H1 (cell line): Measurements from ENCODE around the gene CPM. TPM values are rescaled to one million over a fixed set of nuclear protein-coding genes. Genes with fewer than 3 reads are reported as not detected.

Experiments
- CTCF ChIA-PET: fragments of 300-600 bp; sonication (Branson Sonifier 250); formaldehyde crosslinking; loops from one replicate; lab custom pipeline; 2021; ENCODE audit not compliant: partially characterized antibody; lab: Charles Lee
- POLR2A ChIA-PET: fragments of 300-600 bp; sonication (Branson Sonifier 250); formaldehyde crosslinking; loops from one replicate; lab custom pipeline; 2021; ENCODE audit warnings: inconsistent platforms; ENCODE audit not compliant: partially characterized antibody; lab: Charles Lee
- DNase-seq, 2 experiments: peaks; one replicate each; pipeline versions ENCODE4 v3.0.0 to v3.0.0-alpha.2; 2010 to 2022; ENCODE audit warnings: low spot score in 2 of 2, low read depth in 1 of 2, mixed read lengths in 1 of 2
- FAIRE-seq: peaks from 2 replicates; lab custom pipeline; 2011; peaks lifted over from hg19 to GRCh38; lab: Jason Lieb, UNC
- H2AFZ ChIP-seq: 2 replicates; pipeline ENCODE4 v1.8.1; 2012; ENCODE audit warnings: low read length, inconsistent platforms
- H2AK5ac ChIP-seq: 2 replicates; pipeline ENCODE4 v1.6.1; 2013; ENCODE audit warnings: low read depth, low read length
- H2BK120ac ChIP-seq: replicated peaks from 2 replicates; pipeline ENCODE3; 2013; ENCODE audit warnings: low read depth, low read length, inconsistent platforms
- H2BK12ac ChIP-seq: 2 replicates; pipeline ENCODE4 v1.6.1; 2013; ENCODE audit warnings: low read depth, low read length
- H2BK15ac ChIP-seq: 2 replicates; pipeline ENCODE4 v1.6.1; 2013; ENCODE audit warnings: low read length
- H2BK20ac ChIP-seq: 2 replicates; pipeline ENCODE4 v1.6.1; 2013; ENCODE audit warnings: low read length
- H2BK5ac ChIP-seq: 2 replicates; pipeline ENCODE4 v1.6.1; 2013; ENCODE audit warnings: low read depth, low read length
- H3K14ac ChIP-seq: 2 replicates; pipeline ENCODE4 v1.6.1; 2013; ENCODE audit warnings: inconsistent platforms; ENCODE audit not compliant: insufficient read length
- H3K18ac ChIP-seq: 2 replicates; pipeline ENCODE4 v1.6.1; 2013; ENCODE audit warnings: low read length; ENCODE audit errors: extremely low read depth
- H3K23ac ChIP-seq: 2 replicates; pipeline ENCODE4 v1.6.1; 2013; ENCODE audit warnings: inconsistent platforms; ENCODE audit not compliant: insufficient read length
- H3K23me2 ChIP-seq: 2 replicates; pipeline ENCODE4 v1.6.1; 2013; ENCODE audit warnings: low read depth, low read length
- H3K27ac ChIP-seq: 2 replicates; pipeline ENCODE4 v1.6.1; 2011; ENCODE audit warnings: low read depth, low read length, inconsistent platforms
- H3K27me3 ChIP-seq, 4 experiments: replicated peaks in 1 of 4; 1 replicate in 1 of 4; 2 replicates in 3 of 4; pipeline versions ENCODE4 v1.6.1 to v1.8.1; 2011 to 2013; ENCODE audit warnings: low read length in 3 of 4, mild to moderate bottlenecking in 3 of 4, inconsistent platforms in 2 of 4, mixed read lengths in 2 of 4, moderate library complexity in 1 of 4; ENCODE audit not compliant: control insufficient read depth in 3 of 4, insufficient read depth in 3 of 4; ENCODE audit errors: extremely low read depth in 1 of 4
- H3K36me3 ChIP-seq, 4 experiments: 2 replicates each; pipeline versions ENCODE4 v1.6.1 to v1.8.1; 2011 to 2013; ENCODE audit warnings: mild to moderate bottlenecking in 4 of 4, low read length in 3 of 4, moderate library complexity in 2 of 4, control low read depth in 1 of 4, inconsistent platforms in 1 of 4; ENCODE audit not compliant: insufficient read depth in 4 of 4, control insufficient read depth in 2 of 4
- H3K4ac ChIP-seq: replicated peaks from 2 replicates; pipeline ENCODE3; 2013; ENCODE audit warnings: low read length, low read depth, mixed read lengths, inconsistent platforms; ENCODE audit not compliant: insufficient read length
- H3K4me1 ChIP-seq, 4 experiments: replicated peaks in 1 of 4; 1 replicate in 1 of 4; 2 replicates in 3 of 4; pipeline versions ENCODE4 v1.6.1 to v1.8.1; 2011 to 2013; ENCODE audit warnings: low read length in 3 of 4, inconsistent platforms in 2 of 4, mixed read lengths in 1 of 4; ENCODE audit not compliant: insufficient read depth in 4 of 4, control insufficient read depth in 3 of 4
- H3K4me2 ChIP-seq, 2 experiments: 2 replicates each; pipeline versions ENCODE4 v1.6.1 to v1.8.1; 2011 to 2013; ENCODE audit warnings: low read depth in 2 of 2, low read length in 2 of 2, control low read depth in 1 of 2, inconsistent platforms in 1 of 2, mild to moderate bottlenecking in 1 of 2; ENCODE audit not compliant: insufficient read depth in 1 of 2
- H3K4me3 ChIP-seq, 4 experiments: fragments of 200-600, 300-600 bp in 1 of 4; sonication (generic), shearing (Covaris generic), sonication (Bioruptor Twin) in 1 of 4; 2 replicates each; pipeline versions ENCODE4 v1.5.1 to v1.8.1; 2011 to 2016; ENCODE audit warnings: low read length in 4 of 4, low read depth in 3 of 4, control low read depth in 2 of 4, inconsistent platforms in 2 of 4, mild to moderate bottlenecking in 2 of 4, mixed read lengths in 1 of 4, moderate library complexity in 1 of 4; ENCODE audit not compliant: insufficient read depth in 2 of 4; ENCODE audit errors: extremely low read depth in 1 of 4
- H3K56ac ChIP-seq: replicated peaks from 2 replicates; pipeline ENCODE3; 2013; ENCODE audit warnings: low read depth, mild to moderate bottlenecking, mixed read lengths, low read length, inconsistent platforms; ENCODE audit not compliant: insufficient read length
- H3K79me1 ChIP-seq: 2 replicates; pipeline ENCODE4 v1.6.1; 2013; ENCODE audit warnings: low read depth, low read length, control low read depth
- H3K79me2 ChIP-seq, 2 experiments: 2 replicates each; pipeline versions ENCODE4 v1.6.1 to v1.8.1; 2012 to 2013; ENCODE audit warnings: low read length in 2 of 2, mild to moderate bottlenecking in 2 of 2, inconsistent platforms in 1 of 2; ENCODE audit not compliant: insufficient read depth in 2 of 2, control insufficient read depth in 1 of 2
- H3K9ac ChIP-seq, 4 experiments: replicated peaks in 1 of 4; 1 replicate in 1 of 4; 2 replicates in 3 of 4; pipeline versions ENCODE4 v1.6.1 to v1.8.1; 2011 to 2013; ENCODE audit warnings: low read depth in 3 of 4, low read length in 3 of 4, control low read depth in 2 of 4, mild to moderate bottlenecking in 2 of 4, moderate library complexity in 2 of 4, inconsistent platforms in 1 of 4; ENCODE audit errors: extremely low read depth in 1 of 4
- H3K9me3 ChIP-seq, 2 experiments: 2 replicates each; pipeline versions ENCODE4 v1.6.1 to v1.8.1; 2012 to 2013; ENCODE audit warnings: mild to moderate bottlenecking in 2 of 2, moderate library complexity in 2 of 2, control low read depth in 1 of 2, inconsistent platforms in 1 of 2, low read depth in 1 of 2, low read length in 1 of 2, mixed read lengths in 1 of 2; ENCODE audit not compliant: insufficient read depth in 2 of 2
- H4K20me1 ChIP-seq, 2 experiments: replicated peaks in 1 of 2; 2 replicates each; pipeline versions ENCODE3 to v1.8.1; 2011 to 2013; ENCODE audit warnings: inconsistent platforms in 2 of 2, low read length in 2 of 2, mild to moderate bottlenecking in 1 of 2; ENCODE audit not compliant: insufficient read depth in 2 of 2, control insufficient read depth in 1 of 2
- H4K5ac ChIP-seq: 2 replicates; pipeline ENCODE4 v1.6.1; 2013; ENCODE audit warnings: low read length, low read depth, mixed read lengths, inconsistent platforms; ENCODE audit not compliant: insufficient read length
- H4K8ac ChIP-seq: 2 replicates; pipeline ENCODE4 v1.8.0; 2013; ENCODE audit warnings: mild to moderate bottlenecking, moderate library complexity, low read length, inconsistent platforms; ENCODE audit not compliant: insufficient read depth; ENCODE audit errors: extremely low read depth
- H4K91ac ChIP-seq: replicated peaks from 2 replicates; pipeline ENCODE3; 2013; ENCODE audit warnings: low read length, mixed read lengths, inconsistent platforms; ENCODE audit not compliant: insufficient read length
- BACH1 ChIP-seq: IDR thresholded peaks from 2 replicates; pipeline ENCODE4 v1.6.1; 2012; ENCODE audit warnings: low read length, improper control_type of control experiment
- CBX5 ChIP-seq: fragments of 300-800, 300-1000 bp; sonication (generic); IDR thresholded peaks from 2 replicates; pipeline ENCODE4 v1.7.1; 2016; ENCODE audit warnings: antibody characterized with exemption, low read length, low read depth
- EP300 ChIP-seq, 2 experiments: IDR thresholded peaks; 1 replicate in 1 of 2; 2 replicates in 1 of 2; pipeline ENCODE4 v1.6.1; 2011 to 2012; ENCODE audit warnings: low read depth in 2 of 2, low read length in 2 of 2, mild to moderate bottlenecking in 2 of 2, borderline replicate concordance in 1 of 2, inconsistent platforms in 1 of 2, moderate library complexity in 1 of 2
- HDAC2 ChIP-seq, 2 experiments: fragments of 300-600 bp in 1 of 2; sonication (generic) in 1 of 2; IDR thresholded peaks; 2 replicates each; pipeline ENCODE4 v1.6.1; 2011 to 2012; ENCODE audit warnings: low read depth in 2 of 2, low read length in 2 of 2, mild to moderate bottlenecking in 2 of 2, moderate library complexity in 2 of 2, borderline replicate concordance in 1 of 2, inconsistent platforms in 1 of 2
- HDAC6 ChIP-seq: IDR thresholded peaks from one replicate; pipeline ENCODE4 v1.7.1; 2012; ENCODE audit warnings: low read depth, mild to moderate bottlenecking, inconsistent platforms, low read length, moderate library complexity
- PHF8 ChIP-seq: fragments of 200-600 bp; sonication (generic); conservative IDR thresholded peaks from 2 replicates; pipeline ENCODE4 v1.7.1; 2012; ENCODE audit warnings: low read depth, mild to moderate bottlenecking, inconsistent platforms, low read length, moderate library complexity
- POLR2AphosphoS5 ChIP-seq: IDR thresholded peaks from 2 replicates; pipeline ENCODE4 v1.6.1; 2011; ENCODE audit warnings: low read depth, low read length
- POU5F1 ChIP-seq: IDR thresholded peaks from 2 replicates; pipeline ENCODE4 v1.6.1; 2011; ENCODE audit warnings: low read depth, mild to moderate bottlenecking, low read length, moderate library complexity
- RAD21 ChIP-seq, 2 experiments: IDR thresholded peaks in 1 of 2; conservative IDR thresholded peaks in 1 of 2; 2 replicates each; pipeline ENCODE4 v1.6.1; 2011; ENCODE audit warnings: low read depth in 2 of 2, low read length in 2 of 2, improper control_type of control experiment in 1 of 2, inconsistent platforms in 1 of 2, mild to moderate bottlenecking in 1 of 2, moderate library complexity in 1 of 2
- SP4 ChIP-seq: IDR thresholded peaks from 2 replicates; pipeline ENCODE4 v1.6.1; 2012; ENCODE audit warnings: low read length, inconsistent platforms
- TBP ChIP-seq: IDR thresholded peaks from 2 replicates; pipeline ENCODE4 v1.6.1; 2011; ENCODE audit warnings: low read depth, low read length, improper control_type of control experiment
- ZNF274 ChIP-seq: IDR thresholded peaks from 2 replicates; pipeline ENCODE4 v1.7.0; 2012; ENCODE audit warnings: low read length, borderline replicate concordance; ENCODE audit errors: extremely low read depth
- WGBS, 2 experiments: shearing (Covaris generic) in 1 of 2; methylation state at CpG; one replicate each; pipeline versions ENCODE4 v1.1.6 to v1.1.7; 2013 to 2015; ENCODE audit warnings: low lambda C conversion rate in 2 of 2, mixed read lengths in 2 of 2, inconsistent platforms in 1 of 2, low coverage in 1 of 2, missing lambda C conversion rate in 1 of 2; ENCODE audit not compliant: insufficient replicate concordance in 2 of 2, insufficient coverage in 1 of 2, insufficient read length in 1 of 2; ENCODE audit errors: extremely low coverage in 1 of 2, missing lambda C conversion rate in 1 of 2; 5-methylcytosine and 5-hydroxymethylcytosine counted together
- polyA plus RNA-seq, 7 experiments: library from polyadenylated mRNA; depleted of rRNA in 3 of 7; stranded (reverse) in 5 of 7; unstranded in 2 of 7; fragments of >200 nt in 5 of 7; fragments of 200-250 nt in 2 of 7; gene quantifications; 1 replicate in 5 of 7; 2 replicates in 1 of 7; 4 replicates in 1 of 7; pipeline versions ENCODE4 v1.2.1 to v1.2.3, GENCODE V29; 2011 to 2013; ENCODE audit warnings: missing spikeins in 2 of 7, mixed read lengths in 2 of 7
- total RNA-seq: library from RNA; stranded (reverse); fragmentation: NEBNext Ultra II Directional; extraction: Animal tissue kit (Norgen Biotek cat#: 25700); gene quantifications from 2 replicates; pipeline ENCODE4 v1.2.1, GENCODE V29; 2021

The CPM gene
- total and polyA plus RNA-seq, 2 of the 8 experiments (the other 6 are each of a cell fraction or from before 2014, with no cell fraction given) = 0.33 to 3.1 TPM

GRCh38 chr12:68814490-68815231, 118.3 kb downstream of the CPM start:
- Histone ChIP-seq H3K4me2 (no peak overlapping the region), H3K4me1 (no peaks in the 10 kb centered on the region), H3K14ac (no peak overlapping the region), H3K9me3 (no peaks in the 10 kb centered on the region), H4K91ac (no peak overlapping the region), H3K56ac (no peak overlapping the region), H2BK20ac (no peak overlapping the region), H2BK15ac (no peak overlapping the region), H3K18ac (no peak overlapping the region), H2BK12ac (no peak overlapping the region), H3K36me3 (peaks cover 12 to 83% (median 47%) of the 10 kb centered on the region in 4 experiments), H2AK5ac (no peak overlapping the region), H3K23me2 (no peaks in the 10 kb centered on the region), H3K9ac (no peak overlapping the region), H2BK120ac (no peak overlapping the region), H4K8ac (no peak overlapping the region), H2AFZ (no peak overlapping the region), H3K79me1 (no peaks in the 10 kb centered on the region; the same call in 1 of the 2 replicates), H3K27ac (no peak overlapping the region; the same call in 1 of the 2 replicates), H3K4me3 (no peak overlapping the region), H3K27me3 (no peaks in the 10 kb centered on the region), H4K5ac (no peak overlapping the region), H4K20me1 (peaks cover 3 to 7% of the 10 kb centered on the region in 2 experiments), H3K79me2 (peaks cover 4 to 80% of the 10 kb centered on the region in 2 experiments), H3K4ac (no peak overlapping the region), H2BK5ac (no peak overlapping the region), H3K23ac (no peak overlapping the region)
- 86% methylated on average over 3 of the region's 3 CpGs; no CpG with 5 or more reads in 1 of the 2 experiments for WGBS, 2 experiments
- DNase-seq = no peak
- FAIRE-seq = no peak
- CTCF ChIA-PET = interaction anchor here (3.7 kb wide), 1 partner anchor 16 kb away, joined by 29 read pairs; no protein-coding TSS in a partner anchor
- POLR2A ChIA-PET = interaction anchor here (0.8 to 2.2 kb wide), 8 partner anchors 10 to 100 kb away, joined by 3 to 14 read pairs (median 6); no protein-coding TSS in a partner anchor
- TF ChIP-seq ZNF274 (no peak), RAD21 (IDR thresholded peaks at IDR 0.05 in 1 of 2, conservative IDR thresholded peaks at IDR 0.05 in 1 of 2; ENCODE audit: low read depth in 2 of 2, low read length in 2 of 2) (no peak), POLR2AphosphoS5 (no peak), POU5F1 (no peak), TBP (no peak), BACH1 (no peak), HDAC6 (no peak), CBX5 (no peak), EP300 (IDR thresholded peaks at IDR 0.05; ENCODE audit: borderline replicate concordance in 1 of 2, low read depth in 2 of 2, low read length in 2 of 2) (no peak), HDAC2 (IDR thresholded peaks at IDR 0.05; ENCODE audit: borderline replicate concordance in 1 of 2, low read depth in 2 of 2, low read length in 2 of 2) (no peak), SP4 (no peak), PHF8 (no peak)
